Fibroblast of pulmonary artery (primary cell): Measurements from ENCODE around the gene GABRG3.
A peak's percentile ranks its signal among the peaks of the same experiment; 100 is the strongest.

Experiments
- DNase-seq: peaks from one replicate; pipeline ENCODE4 v3.0.0-alpha.2; 2010; ENCODE audit warnings: low read depth
- H3K4me3 ChIP-seq: replicated peaks from 2 replicates; pipeline ENCODE4 v1.5.1; 2011; ENCODE audit warnings: low read depth, mild to moderate bottlenecking, control low read depth, low read length, moderate library complexity
- CTCF ChIP-seq: IDR thresholded peaks from 2 replicates; pipeline ENCODE4 v1.5.1; 2011; ENCODE audit warnings: mild to moderate bottlenecking, control low read depth, low read length, inconsistent platforms; ENCODE audit errors: missing control alignments

The GABRG3 gene

GRCh38 chr15:26954403-26954802 lies 16.6 kb upstream of the GABRG3 start:
- H3K4me3 ChIP-seq = no peak overlapping the region
- TF ChIP-seq CTCF = no peak
- no peak for DNase-seq

GRCh38 chr15:26967719-26968269 lies 3.2 kb upstream of the GABRG3 start:
- H3K4me3 ChIP-seq = no peak overlapping the region
- TF ChIP-seq CTCF = no peak
- no peak for DNase-seq

GRCh38 chr15:26968806-26969205 lies 2.2 kb upstream of the GABRG3 start:
- no peak for TF ChIP-seq CTCF
- no peak overlapping the region for H3K4me3 ChIP-seq
- no peak for DNase-seq

GRCh38 chr15:26971271-26972018 lies 464 bp downstream of the GABRG3 start:
- no peak for DNase-seq
- no peak overlapping the region for H3K4me3 ChIP-seq
- no peak for TF ChIP-seq CTCF

GRCh38 chr15:26972636-26973035 lies 1.7 kb downstream of the GABRG3 start:
- no peak overlapping the region for H3K4me3 ChIP-seq
- DNase-seq = no peak
- no peak for TF ChIP-seq CTCF

- DNase-seq = peak; percentile 21
- no peak overlapping the region for H3K4me3 ChIP-seq
- TF ChIP-seq CTCF = peak; percentile 27
Observed at GRCh38 chr15:26974120-26974780, 3.3 kb downstream of the GABRG3 start.
